NK-92 (cell line): ENCODE data around the gene SLC5A1.

Experiments
- DNase-seq: peaks from one replicate; lab custom pipeline; 2025; ENCODE audit not compliant: unreplicated experiment; lab: John Stamatoyannopoulos, UW

The SLC5A1 gene

DNA sequence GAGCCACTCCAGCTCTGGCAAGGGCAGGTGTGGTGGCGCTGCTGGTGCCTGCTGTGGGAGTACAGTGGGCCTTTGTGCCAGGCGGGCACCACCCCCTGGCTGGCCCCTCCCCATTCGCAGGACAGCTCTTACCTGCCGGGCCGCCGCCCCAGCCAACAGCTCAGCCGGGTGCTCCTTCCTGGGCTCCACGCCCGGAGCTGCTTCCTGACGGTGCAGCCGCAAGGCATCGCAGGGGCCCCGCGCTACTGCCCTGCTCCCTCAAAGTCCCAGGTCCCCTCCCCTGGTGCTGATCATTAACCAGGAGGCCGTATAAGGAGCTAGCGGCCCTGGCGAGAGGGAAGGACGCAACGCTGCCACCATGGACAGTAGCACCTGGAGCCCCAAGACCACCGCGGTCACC lies at the start of gene SLC5A1:
Gene SLC5A1 (plus strand): TSS at position 338 of the 400 bp plus-strand sequence. CDS start 21 bp downstream, at position 359.
- no peak for DNase-seq

DNA sequence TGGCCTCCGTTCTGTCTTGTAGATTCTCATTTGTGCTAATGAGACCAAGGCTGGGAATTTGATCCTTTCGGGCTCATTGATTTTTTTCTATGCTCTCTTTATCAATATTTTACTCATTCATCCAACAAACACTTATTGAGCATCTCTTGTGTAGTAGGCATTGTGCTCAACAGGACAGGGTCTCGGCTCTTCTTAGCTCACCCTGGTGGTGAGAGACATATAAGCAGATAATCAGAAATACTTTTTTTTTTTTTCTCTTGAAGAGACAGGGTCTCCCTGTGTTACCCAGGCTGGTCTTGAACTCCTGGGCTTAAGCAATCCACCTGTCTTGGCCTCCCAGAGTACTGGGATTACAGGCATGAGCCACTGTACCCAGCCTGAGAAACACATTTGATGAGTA lies 48.0 kb upstream of the SLC5A1 start:
- no peak for DNase-seq

DNA sequence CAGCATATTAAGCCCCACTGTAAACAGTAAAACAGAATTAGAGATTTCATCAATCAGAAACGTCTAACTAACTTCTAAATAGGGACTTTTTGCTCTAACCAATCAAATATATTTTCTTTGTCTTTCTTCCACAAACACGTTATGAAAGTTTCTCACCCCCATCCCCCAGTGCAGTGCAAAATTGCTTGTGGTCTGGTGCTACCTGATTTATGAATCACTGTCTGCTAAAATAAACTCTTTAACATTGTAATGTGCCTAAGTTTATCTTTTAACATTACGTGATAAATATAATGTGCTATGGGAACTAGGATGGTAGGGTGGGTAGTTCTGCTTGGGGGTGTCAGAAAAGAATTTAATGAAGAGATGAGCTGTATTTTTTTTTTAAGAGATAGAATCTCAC lies 47.3 kb upstream of the SLC5A1 start:
- no peak for DNase-seq

DNA sequence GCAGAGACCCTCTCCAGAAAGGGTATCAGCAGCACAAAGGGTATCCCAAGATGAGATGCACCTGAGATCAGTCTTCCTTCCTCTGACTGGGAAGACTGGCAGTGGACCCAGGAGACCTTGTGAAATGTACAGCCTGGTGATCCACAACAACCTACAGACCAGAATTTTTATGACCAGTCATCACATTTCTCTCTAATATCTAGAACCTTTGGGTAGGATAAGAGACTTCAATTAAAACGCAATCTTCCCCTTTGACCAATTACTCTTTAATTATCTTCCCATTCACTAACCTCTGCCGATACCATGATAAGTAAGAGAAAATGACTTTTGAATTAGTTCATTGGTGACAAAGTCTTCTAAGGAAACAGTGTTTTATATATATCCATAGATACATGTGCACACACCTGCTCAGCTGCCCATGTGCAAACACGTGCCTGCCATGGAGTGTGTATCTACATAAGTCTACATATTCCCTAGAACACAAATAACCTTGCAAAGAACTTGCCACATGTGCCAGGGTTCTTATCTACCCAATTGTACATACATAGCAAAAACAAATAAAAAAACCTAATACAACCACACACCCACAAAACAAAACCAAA lies 44.2 kb upstream of the SLC5A1 start:
- DNase-seq: no peak

DNA sequence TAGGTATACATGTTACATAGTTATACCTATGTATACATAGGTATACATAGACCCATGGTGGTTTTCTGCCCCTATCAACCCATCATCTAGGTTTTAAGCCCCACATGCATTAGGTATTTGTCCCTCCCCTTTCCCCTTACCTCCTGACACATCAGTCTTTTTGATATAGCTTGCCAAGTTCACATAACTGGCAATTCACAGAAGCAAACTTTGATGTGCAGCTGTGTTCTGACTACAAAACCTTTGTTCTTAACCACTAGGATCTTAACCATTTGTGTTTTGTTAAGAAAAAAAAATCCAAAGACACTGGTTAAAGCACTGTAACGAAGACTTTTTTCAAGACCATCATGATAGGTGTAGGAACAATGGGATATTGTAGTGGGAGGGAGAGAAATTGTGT lies 42.9 kb upstream of the SLC5A1 start:
- no peak for DNase-seq

DNA sequence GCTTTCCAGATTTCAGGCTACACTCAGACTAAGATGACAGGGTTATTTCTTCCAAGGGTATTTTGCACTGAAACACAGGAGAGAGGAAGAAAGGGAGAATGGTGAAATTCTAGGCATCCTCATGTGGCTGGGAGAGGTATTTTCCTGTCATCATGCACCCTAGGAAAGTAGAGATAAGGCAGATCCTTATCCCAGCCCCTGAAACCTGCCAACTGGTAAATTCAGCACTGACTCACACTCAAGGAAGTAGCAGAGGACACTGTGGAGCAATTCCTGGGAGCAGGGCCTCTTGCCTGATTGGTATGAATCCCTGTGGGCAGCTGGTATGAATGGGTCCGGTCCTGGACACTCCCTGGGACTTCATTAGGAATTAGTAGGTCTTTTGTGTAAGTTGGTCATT lies 37.6 kb upstream of the SLC5A1 start:
- DNase-seq: no peak

DNA sequence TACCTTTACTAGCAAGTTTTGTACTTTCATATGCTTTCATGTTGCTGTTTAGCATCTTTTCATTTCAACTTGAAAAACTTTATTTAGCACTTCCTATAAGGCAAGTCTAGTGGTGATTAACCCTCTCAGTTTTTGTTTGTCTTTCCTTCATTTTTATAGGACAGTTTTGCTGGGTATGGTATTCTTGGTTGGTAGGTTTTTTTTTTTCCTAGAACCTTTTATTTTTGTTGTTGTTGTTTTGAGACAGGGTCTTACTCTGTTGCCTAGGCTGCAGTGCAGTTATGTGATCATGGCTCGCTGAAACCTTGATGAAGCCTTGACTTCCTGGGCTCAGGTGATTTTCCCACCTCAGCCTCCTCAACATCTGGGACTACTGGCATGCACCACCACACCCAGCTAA lies 29.9 kb upstream of the SLC5A1 start:
- no peak for DNase-seq

DNA sequence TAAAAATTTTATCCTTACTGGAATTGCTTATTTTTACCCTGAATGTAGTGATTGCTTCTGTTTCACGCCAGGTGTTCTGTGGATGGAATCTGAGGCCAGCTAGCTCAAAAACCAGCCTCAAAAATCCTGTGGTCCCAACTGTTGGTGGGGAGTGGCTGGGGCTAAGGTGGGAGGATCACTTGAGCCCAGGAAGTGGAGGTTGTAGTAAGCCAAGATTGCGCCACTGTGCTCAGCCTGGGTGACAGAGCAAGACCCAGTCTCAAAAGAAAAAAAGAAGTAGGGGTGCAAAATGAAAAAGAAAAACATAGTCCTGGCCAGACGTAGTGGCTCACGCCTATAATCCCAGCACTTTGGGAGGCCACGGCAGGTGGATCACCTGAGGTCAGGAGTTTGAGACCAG lies 27.0 kb upstream of the SLC5A1 start:
- no peak for DNase-seq

DNA sequence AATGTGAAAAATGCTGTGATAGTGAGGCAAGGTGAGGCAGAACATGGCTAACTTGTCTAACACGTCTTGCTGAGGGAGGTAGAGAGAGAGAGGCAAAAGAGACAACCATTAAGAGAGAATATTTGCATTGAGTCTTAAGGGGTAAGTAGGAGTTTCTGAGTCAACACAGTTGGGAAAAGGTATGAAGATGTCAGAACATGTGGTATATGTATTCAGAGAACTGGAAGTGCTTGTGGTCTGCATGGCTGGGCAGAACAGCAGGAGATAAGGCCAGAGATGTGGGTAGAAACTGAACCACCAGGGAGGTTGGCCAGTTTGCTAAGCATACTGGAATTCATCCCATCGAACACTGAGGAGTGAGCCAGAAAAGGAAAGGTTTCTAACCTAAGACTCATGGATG lies 25.0 kb upstream of the SLC5A1 start:
- DNase-seq: no peak

DNA sequence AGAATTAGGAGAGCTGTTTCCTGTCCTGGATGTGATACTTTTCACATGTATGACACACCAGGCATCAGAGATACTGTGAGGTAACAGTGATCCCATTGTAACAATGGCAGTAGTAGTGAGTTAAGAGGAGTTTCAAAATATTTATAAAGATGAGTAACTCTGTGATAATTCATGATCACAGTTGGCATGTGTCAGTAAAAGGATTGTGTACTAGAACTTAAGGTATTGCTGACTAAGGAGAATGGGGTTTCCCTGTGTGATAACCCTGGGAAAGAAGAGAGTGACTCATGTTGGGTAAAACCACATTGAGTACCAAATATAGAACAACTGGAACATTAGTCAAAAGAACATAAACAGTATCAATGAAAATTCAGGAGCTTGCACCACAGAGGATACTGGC lies 22.9 kb upstream of the SLC5A1 start:
- no peak for DNase-seq

DNA sequence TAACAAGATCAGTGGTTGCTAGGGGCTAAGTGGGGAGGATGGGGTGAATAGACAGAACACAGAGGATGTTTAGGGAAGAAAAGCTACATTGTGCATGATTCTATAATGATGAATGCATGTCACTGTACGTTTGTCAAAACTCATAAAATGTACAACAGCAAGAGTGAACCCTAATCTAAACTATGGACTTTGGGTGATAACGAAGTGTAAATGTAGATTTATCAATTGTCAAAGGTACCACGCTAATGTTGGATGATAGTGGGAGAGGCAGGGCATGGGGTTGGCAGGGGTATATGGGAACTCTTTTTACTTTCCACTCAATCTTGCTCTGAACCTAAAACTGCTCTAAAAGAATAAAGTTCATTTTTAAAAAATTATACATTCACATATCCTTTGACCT lies 21.3 kb upstream of the SLC5A1 start:
- no peak for DNase-seq

DNA sequence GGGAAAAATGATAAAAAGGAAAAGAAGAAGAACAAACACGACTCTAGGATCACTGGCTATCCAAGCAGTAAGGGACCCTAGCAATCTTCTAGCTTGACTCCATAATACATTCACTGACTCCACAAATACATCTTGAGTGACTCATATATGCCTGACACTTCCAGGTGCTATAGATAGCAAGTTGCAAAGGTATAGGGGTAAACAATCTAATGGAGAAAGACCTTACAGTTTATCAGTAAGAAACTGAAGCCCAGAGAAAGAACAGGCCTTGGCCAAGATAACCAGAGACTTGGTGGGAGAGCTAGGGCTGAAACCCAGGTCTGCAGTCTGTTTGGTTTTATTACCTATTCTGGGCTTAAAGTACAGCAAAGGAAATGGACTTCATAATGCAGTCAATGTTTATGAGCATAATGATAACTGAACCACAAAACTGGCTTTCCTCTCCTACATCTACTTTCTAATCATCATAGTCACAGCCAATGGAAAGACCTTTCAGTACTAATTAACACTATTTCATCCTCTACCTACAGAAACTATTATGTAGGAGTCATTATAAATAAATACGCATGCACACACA lies 19.7 kb upstream of the SLC5A1 start:
- no peak for DNase-seq

DNA sequence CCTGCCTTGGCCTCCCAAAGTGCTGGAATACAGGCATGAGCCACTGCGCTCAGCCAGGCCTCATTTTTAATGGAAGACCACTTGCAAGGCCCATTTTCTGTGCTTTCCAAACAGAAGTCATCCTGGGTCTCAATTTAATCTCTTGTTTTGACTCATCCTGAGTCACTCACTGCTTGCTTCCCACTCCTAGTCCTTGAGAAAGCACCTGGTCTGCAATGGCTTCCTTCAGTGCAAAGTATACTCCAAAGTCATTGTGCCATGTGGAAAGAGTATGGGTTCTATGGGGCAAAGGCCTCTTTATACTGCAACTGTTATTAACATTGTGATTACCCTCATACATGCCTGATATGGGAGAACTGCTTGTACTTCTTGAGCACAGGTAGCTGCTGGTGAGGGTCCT lies 18.3 kb upstream of the SLC5A1 start:
- DNase-seq: no peak

DNA sequence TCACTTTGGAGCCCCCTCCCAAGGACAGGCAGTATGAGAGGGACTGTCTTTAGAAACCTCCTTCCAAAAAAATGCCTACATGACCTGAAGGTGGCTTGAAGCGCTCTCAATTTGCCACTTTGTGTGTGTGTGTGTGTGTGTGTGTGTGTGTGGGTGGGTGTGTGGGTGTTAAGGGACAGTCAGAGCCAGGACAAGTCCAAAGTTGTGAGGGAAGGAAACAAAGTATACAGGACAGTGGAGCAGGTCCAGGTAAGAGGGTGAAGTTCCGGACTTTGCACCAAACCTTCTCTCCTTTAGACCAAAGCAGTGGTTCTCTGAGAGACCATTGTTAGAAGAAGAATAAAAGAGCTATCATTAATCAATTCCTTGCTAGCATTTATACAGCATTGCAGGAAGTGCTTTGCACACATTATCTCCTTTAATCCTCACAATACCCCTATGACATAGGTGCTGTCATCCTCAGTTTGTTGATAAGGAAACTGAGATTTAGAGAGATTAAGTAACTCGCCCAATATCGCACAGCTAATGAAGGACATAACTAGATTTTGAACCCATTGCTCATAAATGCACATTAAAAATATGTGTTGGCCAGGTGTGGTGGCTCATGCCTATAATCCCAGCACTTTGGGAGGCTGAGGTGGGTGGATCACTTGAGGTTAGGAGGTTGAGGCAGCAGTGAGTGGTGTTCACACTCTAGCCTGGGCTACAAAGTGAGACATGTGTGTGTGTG lies 12.4 kb upstream of the SLC5A1 start:
- no peak for DNase-seq

DNA sequence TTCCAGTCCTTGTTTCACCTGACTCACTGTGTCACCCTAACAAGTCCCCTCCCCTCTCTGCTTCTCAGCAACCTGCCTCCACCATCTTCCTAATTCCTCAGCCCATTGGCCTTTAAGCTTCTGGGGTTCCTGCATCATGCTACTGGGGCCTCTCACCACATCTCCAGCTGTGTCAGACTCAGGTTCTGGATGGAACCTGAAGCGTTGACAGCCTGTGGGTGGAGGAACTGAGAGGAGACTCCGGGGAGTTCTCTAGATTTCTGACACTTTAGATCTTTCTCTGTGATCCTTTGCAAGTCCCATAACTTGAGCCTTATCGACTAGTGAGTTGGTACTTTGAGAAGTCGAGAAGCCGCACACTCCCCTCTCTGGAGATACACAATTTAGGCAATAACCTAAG lies 11.6 kb upstream of the SLC5A1 start:
- DNase-seq: no peak

DNA sequence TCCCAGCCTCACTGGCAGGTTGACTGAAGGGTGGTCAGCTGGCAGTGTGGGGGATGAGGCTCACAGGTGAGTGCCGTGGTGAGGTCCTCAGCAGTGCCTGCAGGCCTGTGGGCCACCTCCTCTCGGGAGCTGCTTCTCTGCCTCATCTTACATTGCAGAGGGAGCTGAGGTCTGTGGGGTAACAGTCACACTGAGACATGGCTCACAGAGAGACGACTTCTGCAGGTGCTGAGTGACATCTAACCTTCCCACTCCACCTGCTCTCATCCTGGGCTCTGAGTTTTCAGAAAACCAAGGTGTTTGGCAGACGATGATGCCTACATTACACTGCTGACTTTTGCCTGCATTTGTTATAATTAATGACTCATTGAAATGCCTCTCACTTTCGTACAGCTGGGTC lies 8.8 kb upstream of the SLC5A1 start:
- no peak for DNase-seq

DNA sequence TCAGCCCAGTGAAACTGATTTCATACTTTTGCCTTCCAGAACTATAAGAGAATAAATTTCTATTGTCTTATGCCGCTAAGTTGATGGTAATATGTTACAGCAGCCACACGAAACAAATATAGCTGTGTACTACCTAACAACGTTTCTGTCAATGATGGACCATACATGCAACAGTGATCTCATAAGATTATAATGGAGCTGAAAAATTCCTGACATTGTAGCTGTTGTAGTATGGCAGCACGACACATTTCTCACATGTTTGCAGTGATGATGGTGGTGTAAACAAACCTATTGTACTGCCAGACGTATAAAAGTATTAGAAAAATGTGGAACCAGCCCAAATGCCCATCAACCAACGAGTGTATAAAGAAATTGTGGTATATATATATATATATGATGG lies 5.8 kb upstream of the SLC5A1 start:
- DNase-seq: no peak

DNA sequence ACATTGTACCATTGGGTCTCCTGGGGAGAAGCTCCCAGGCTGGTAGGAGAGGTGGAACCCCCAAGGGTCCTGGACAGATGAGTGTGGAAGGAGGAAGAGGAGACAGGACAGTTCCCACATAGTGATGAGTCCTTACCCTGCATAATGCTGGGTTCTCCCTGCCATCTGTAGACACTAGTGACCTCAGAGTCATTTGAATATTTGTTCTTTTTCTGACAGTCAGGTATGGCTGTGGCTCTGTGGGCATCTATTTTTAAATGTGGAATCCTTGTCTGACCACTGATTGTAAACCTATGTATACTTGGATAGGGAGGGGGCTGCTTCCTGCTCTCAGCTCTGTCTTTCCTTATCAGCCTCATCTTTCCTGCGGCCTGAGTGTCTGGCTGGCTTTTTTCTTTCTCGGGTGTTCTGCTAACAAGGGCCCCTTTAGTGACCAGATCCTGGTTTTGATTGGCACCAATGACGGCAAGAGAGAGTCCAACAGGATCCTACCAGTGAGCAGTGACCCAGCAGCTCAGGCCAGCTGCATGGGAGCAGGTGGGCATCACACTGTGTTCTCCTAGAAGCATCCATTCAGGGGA lies 2.6 kb upstream of the SLC5A1 start:
- no peak for DNase-seq

DNA sequence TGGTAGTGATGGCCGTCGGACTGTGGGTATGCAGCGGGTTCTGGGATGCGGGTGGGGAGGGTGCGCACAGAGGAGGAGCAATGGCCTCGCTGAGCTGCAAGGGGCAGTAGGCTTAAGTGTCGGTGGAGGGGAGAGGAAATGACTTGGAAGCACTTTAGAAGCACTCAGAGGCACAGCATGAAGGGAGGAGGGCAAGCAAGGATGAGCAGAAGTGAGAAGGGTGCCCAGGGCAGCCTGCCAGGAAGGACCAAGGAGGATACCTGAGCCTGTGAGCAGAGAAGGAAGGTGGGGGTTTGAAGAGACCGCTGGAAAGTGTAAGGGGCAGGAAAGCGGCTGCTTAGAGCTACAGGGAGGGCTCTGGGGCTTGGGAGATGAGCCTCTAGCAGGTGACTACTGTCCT lies 330 bp downstream of the SLC5A1 start:
- DNase-seq: no peak

DNA sequence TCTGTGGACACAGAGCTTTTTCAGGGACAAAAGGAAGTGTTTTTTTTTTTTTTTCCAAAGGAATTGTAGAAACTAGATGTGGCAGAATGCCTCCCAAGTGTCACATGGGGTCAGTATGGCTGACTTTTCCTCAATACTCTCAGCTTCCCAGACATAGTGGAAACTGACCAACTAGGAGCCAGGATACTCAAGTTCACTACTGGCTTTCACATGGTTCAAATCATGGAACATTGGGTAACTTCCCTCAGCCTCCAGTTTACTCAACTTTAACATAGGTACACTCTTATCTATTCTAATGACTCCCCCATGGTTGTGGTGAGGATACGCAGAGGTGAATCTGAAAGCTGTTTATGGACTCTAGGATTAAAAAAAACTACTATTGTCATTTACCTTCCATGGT lies 1.4 kb downstream of the SLC5A1 start:
- DNase-seq: no peak

DNA sequence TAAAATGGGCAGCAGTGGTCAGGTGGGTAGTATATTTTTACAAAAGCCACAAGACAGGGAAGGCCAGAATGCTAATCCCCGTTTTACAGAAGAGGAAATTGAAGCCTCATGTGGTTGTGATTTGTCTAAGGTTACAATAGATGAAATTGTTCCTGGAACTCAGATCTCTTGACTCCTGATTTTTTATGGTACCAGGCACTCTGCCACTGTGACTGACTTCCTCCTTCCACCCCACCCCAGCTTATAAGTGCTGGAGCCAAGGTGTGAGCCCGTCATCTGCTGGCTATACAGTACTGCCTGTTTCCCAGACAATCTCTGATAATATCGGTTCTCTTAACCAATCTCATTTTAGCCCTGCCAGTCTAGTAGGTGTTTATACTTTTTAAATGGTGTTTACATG lies 1.9 kb downstream of the SLC5A1 start:
- no peak for DNase-seq

DNA sequence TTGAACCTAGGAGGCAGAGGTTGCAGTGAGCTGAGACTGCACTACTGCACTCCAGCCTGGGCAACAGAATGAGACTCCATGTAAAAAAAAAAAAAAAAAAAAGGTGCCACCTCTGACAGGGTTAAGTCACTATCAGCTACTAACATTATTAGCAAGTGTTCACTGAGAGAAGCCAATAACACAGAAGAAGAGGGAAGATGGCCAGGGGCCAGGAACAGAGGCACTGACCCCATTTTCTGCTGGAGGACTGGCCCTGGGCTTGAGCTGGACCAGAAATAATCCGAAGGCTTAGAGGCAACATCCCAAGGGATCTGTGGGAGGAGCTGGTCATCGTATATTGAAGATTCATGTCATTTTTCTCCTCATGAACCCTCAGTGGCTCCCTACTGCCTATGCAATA lies 5.0 kb downstream of the SLC5A1 start:
- no peak for DNase-seq
